ENCODE measurements around the gene IZUMO2. TPM values are rescaled to one million over a fixed set of nuclear protein-coding genes. Genes with fewer than 3 reads are reported as not detected.

IZUMO2 gene
- total and polyA plus RNA-seq, 10 of the 15 experiments (the other 5 are each of a cell fraction or from before 2014, with no cell fraction given), result not detected

- H3K36me3 ChIP-seq (ENCODE audit: control insufficient read depth in 2 of 2, insufficient read depth in 2 of 2, low read length in 1 of 2), result no peaks in the 10 kb centered on the region
- H3K79me2 ChIP-seq (ENCODE audit: control insufficient read depth, insufficient read depth, low read length), result no peaks in the 10 kb centered on the region
- H3K4me1 ChIP-seq (ENCODE audit: control insufficient read depth, insufficient read depth, low read length), result no peaks in the 10 kb centered on the region
- H3K4me3 ChIP-seq, result no peak overlapping the region
- H4K20me1 ChIP-seq (ENCODE audit: control insufficient read depth, insufficient read depth), result no peaks in the 10 kb centered on the region
- H3K4me2 ChIP-seq (ENCODE audit: control insufficient read depth, insufficient read depth), result no peak overlapping the region
- POLR2A ChIA-PET, result no interaction called here
- SMC1A ChIA-PET (ENCODE audit: uncharacterized antibody, unreplicated experiment), result no interaction called here
- RAD21 ChIA-PET (ENCODE audit: unreplicated experiment), result no interaction called here
- ATAC-seq (no peak), DNase-seq (ENCODE audit: low read depth, low spot score) (no peak), FAIRE-seq (no peak)
- no peak overlapping the region for H3K27ac ChIP-seq (ENCODE audit: control insufficient read depth, insufficient read depth)
- H3K9me3 ChIP-seq (replicated peaks; ENCODE audit: control insufficient read depth, insufficient read depth, low read length), result no peaks in the 10 kb centered on the region; the same call in 2 of the 3 replicates
- TF ChIP-seq ATF2 (IDR thresholded peaks at IDR 0.05; ENCODE audit: low read length) (no peak), CHD4 (IDR thresholded peaks at IDR 0.05) (no peak), RB1 (IDR thresholded peaks at IDR 0.05; ENCODE audit: borderline replicate concordance) (no peak), IRF4 (IDR thresholded peaks at IDR 0.05; ENCODE audit: low read depth, low read length) (no peak), ZNF622 (IDR thresholded peaks at IDR 0.05) (no peak), ZNF24 (IDR thresholded peaks at IDR 0.05) (no peak), MEF2A (IDR thresholded peaks at IDR 0.05; ENCODE audit: insufficient read depth, low read depth, low read length) (no peak), SKIL (IDR thresholded peaks at IDR 0.05; ENCODE audit: low read depth, poor library complexity, severe bottlenecking) (no peak)
- BruUV-seq (replicated peaks), result no TSS peak
- CTCF ChIA-PET, result interaction anchor here (0.6 kb wide), 1 partner anchor 47 kb away, joined by 3 read pairs; no protein-coding TSS in a partner anchor
- in situ Hi-C loops (cut with MboI), result no loop called here
- no peak overlapping the region for H2AFZ ChIP-seq (ENCODE audit: control insufficient read depth, low read depth, low read length)
- H3K27me3 ChIP-seq (replicated peaks in 1 of 2; ENCODE audit: control insufficient read depth in 2 of 2, insufficient read depth in 2 of 2, low read length in 1 of 2), result peaks cover 0 to 3% of the 10 kb centered on the region in 2 experiments; a peak in 1 of 4 replicates
- intact Hi-C loops (cut with micrococcal nuclease; ENCODE audit: unreplicated experiment), result no loop called here
- 12% methylated on average over 12 of the region's 12 CpGs for WGBS (ENCODE audit: insufficient coverage, insufficient replicate concordance, low lambda C conversion rate, missing lambda C conversion rate)
- no peak overlapping the region for H3K9ac ChIP-seq (ENCODE audit: control insufficient read depth, insufficient read depth, low read length)
Measured at GRCh38 chr19:50205681-50206138, 42.6 kb upstream of the IZUMO2 start.

All from GM12878 (cell line).